SK-N-DZ (cell line): ENCODE results near the gene ABHD16A.
"Not testable (repeated sequence)": the region's sequence is repeated elsewhere in the genome, so short reads cannot be mapped to it uniquely, and the experiment has no call there.

Experiments used
- DNase-seq: peaks from one replicate; pipeline ENCODE4 v3.0.0-alpha.2; 2015; ENCODE audit warnings: low spot score

The ABHD16A gene

DNA sequence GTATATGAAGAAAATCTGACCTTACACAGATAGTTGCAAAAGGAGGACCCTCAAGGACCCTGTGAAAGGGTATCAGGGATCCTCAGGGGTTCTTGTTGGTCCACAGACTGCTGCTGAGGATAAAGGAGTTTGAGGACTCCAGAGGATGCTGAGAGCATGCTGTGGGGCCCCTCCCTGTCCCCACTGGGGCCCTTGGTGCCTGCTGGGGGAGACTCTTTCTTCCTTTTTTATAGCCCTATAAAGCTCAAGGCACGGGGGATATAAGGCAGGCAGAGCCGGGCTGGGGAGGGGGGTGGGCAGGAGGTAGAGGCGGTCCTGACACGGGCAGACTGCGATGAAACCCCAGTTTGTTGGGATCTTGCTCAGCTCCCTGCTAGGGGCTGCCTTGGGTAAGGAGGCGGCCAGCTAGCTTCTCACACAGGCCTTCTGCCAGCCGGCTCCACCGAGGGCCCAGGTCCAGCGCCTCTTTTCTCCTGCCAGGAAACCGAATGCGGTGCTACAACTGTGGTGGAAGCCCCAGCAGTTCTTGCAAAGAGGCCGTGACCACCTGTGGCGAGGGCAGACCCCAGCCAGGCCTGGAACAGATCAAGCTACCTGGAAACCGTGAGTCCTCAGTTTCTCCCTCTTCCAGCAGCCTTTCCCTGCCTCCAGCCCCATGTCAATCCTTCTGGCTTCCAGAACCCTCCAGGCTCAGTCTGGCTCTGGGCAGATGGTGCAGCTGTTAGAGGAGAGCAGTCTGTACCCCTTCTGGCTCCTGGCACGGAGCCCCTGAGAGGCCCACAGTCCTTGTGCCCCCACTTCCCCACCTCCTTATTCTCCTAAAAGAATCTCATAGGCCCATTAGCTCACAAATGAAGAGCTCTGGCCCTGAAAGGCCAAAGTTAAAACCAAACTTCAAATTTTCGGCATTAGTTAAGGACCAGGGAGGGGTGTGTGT is 12.2 kb upstream of the ABHD16A start, which contains the start of gene LY6G6D:
LY6G6D (plus strand) TSS at position 327 of the 937 bp plus-strand sequence; CDS start at position 335, 8 bp downstream.
- DNase-seq, result no peak

- DNase-seq, result no peak
Measured at GRCh38 chr6:31713991-31714684, 11.0 kb upstream of the ABHD16A start.

GRCh38 chr6:31713465-31713864 is 10.3 kb upstream of the ABHD16A start:
- no peak for DNase-seq

DNA sequence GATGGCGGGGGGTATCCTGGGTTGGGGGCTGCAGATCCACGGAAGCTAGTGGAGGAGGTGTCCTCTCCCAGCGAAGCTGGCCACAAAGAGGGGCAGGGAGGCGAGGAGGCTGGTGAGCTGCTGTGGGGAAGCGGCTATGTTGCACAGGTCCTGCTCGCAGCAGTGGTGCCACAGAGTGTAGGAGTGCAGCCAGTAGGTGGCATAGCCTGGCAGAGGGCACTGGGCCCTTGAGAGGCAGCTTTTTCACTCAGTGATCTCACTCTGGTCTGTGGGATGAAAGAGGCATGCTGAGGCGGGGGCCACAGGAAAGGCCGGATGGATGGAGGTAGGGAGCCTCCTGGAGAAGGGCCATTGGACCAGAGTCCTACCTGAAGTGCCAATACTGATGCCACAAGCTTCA is 9.2 kb upstream of the ABHD16A start:
- DNase-seq, result no peak

DNA sequence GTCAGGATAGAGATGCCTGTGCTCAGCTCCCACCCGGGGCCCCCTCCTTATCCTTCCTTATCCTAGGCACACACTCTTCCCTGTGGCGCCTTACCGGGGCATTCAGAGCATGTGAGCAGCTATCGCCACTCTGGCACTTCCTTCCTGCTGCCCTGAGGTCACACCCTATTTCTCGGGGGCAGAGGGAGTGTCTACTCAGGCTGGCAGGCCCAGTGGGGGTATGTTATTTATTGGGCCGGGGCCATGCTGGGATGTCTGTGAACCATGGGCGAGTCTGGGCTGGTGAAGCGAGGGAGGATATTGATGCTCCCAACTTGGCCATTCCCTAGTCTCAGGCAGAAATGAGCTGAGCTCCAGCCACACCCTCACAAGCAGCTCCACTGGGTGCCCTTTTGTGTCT is 8.1 kb upstream of the ABHD16A start:
- DNase-seq, result no peak

GRCh38 chr6:31710523-31711219 is 7.5 kb upstream of the ABHD16A start:
- no peak for DNase-seq

DNA sequence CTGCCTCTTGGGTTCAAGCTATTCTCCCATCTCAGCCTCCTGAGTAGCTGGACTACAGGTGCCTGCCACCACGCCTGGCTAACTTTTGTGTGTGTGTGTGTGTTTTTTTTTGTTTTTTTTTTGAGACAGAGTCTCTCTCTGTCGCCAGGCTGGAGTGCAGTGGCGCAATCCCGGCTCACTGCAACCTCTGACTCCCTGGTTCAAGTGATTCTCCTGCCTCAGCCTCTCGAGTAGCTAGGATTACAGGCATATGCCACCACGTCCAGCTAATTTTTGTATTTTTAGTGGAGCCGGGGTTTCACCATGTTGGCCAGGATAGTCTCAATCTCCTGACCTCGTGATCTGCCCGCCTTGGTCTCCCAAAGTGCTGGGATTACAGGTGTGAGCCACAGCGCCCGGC is 6.0 kb upstream of the ABHD16A start:
- not testable (repeated sequence) for DNase-seq

- no peak for DNase-seq
Measured at GRCh38 chr6:31708224-31708623, 5.1 kb upstream of the ABHD16A start.

DNA sequence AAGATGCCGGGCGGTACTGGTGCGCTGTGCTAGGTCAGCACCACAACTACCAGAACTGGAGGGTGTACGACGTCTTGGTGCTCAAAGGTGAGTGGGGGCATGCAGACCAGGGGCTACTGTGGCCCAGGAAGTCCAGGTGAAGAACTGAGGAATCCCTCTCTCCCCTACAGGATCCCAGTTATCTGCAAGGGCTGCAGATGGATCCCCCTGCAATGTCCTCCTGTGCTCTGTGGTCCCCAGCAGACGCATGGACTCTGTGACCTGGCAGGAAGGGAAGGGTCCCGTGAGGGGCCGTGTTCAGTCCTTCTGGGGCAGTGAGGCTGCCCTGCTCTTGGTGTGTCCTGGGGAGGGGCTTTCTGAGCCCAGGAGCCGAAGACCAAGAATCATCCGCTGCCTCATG is 4.6 kb upstream of the ABHD16A start:
- DNase-seq, result no peak

DNA sequence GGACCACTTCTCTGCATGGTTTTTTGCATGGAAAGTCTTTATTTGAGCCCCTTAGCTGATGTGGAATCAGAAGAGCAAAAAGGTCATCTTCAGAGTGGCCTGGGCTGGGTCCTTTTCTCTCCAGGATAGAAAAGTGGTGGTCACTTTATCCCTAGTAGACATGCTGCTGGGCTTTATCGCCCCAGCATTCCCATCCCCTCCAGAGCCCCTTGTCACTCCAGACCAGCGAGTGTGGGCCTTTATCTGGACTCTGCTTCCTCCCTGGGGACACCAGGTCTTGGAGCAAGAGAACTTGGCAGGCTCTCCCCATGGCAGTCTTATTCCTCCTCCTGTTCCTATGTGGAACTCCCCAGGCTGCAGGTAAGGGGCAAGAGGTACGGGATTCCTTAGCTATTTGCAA is 3.5 kb upstream of the ABHD16A start, which contains the start of gene LY6G6F:
LY6G6F (plus strand) TSS at position 268 of the 400 bp plus-strand sequence; CDS start at position 309, 41 bp downstream.
- DNase-seq, result no peak

DNA sequence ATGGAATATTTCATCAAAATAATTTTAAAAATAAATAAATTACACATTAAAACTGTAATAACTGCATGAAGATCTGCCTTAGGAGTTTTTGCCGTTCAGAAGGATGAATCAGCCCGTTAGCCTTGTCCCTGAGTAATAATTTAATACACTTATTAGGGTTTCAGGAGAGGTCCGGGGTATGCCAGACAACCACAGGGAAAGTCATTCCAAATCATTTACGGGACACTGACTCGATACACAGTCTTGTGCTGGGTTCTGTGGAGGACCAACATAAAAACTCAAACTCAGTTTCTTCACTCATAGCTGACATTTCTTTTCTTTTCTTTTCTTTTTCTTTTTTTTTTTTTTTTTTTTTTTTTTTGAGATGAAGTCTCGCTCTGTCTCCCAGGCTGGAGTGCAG is 2.8 kb upstream of the ABHD16A start:
- no peak for DNase-seq

DNA sequence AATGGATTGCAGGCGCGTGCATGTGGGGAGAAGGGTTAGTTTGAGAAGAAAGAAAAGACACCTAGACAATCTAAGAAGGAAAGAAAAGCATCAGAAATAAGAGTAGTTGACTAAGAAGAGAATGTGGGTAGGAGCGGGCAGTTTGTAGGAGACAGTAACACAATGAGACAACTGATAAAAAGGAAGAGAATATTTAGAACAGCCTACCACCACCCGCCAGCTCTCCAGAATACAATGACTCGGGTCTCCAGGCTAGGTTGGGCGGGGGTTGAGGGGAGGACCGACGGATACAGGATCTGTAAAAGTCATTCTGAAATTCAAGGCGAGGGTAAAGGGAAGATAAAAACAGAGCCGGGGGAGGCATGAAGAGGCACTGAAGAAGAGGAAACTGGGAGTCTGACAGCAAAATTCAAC is 712 bp downstream of the ABHD16A start:
- no peak for DNase-seq

- DNase-seq, result no peak
Measured at GRCh38 chr6:31701666-31702404, 1.3 kb downstream of the ABHD16A start.

- no peak for DNase-seq
Measured at GRCh38 chr6:31700740-31701401, 2.3 kb downstream of the ABHD16A start.

DNA sequence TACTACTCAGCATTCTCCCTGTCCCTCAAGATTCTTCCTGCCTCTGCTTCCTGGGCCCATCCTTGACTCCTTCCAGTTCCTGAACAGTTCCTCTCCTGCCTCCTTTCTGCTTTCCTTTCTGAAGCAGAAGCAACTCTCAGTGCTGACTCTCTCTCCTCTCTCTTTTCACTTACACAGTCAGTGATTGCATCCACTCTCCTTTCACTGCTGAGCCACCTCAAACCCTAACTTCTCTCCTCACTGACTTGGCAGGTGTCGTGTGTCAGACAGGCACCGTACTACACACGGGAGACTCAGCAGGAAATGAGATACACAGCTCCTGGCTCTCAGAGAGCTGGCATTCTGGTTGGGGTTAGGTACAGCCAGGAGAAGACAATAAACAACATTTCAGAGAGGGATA is 5.6 kb downstream of the ABHD16A start:
- DNase-seq, result no peak

GRCh38 chr6:31693535-31693934 is 9.6 kb downstream of the ABHD16A start:
- no peak for DNase-seq

- DNase-seq, result no peak
Measured at GRCh38 chr6:31692886-31693285, 10.2 kb downstream of the ABHD16A start.

DNA sequence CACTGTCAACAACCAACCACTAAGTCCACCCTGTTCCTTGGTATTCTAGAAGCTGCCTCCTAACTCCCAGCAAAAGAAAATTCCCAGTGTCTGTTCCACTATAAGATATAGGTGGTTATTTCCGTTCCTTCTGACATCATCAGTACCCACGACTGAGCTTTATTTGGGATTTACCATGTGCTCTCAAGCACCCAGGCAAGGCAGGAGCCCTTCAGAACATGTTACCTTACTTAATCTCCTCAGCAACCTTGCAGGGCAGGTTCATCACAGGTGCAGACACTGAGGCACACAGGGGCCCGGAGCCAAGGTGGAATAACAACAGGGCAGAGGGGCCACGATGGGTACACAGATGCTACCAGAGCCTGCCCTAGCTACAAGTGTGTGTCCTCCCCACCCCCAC is 10.8 kb downstream of the ABHD16A start:
- DNase-seq, result no peak

DNA sequence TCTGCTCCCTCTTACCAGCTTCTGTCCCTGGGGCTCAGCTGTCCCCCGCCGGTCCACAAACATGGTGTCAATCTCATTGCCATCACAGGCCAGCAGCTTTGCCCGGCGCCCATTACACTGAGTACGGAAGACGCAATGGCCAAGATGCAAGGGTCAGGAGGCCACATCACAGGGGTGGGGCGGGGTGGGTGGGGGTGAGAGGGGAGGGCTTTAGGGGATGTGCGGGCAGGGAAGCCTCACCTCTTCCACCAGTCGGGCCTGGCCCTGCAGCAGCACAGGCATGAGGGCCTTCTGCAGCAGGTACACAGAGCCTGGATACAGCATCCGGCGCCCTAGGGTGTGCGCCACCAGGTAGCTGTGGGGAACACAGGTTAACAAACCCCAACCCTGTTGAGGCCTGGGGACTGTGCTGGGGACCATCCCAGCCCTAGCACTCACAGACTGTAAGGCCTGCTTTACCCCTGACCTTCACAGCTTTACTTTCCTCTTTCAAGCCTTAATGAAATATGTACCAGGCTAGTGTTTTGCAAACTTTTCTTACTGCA is 11.5 kb downstream of the ABHD16A start:
- DNase-seq, result no peak

- DNase-seq, result no peak
Measured at GRCh38 chr6:31691078-31691463, 12.1 kb downstream of the ABHD16A start.
